Upper lobe of left lung (tissue), 4 donors: Measurements from ENCODE around the gene ESRRG.

ENCODE experiments used
- CTCF ChIP-seq, 6 experiments: fragments of 450-650 bp in 4 of 6; fragments of 200-600 bp in 2 of 6; sonication (generic) in 2 of 6; IDR thresholded peaks; one replicate each; pipeline ENCODE4 v1.5.1; 2016 to 2019; ENCODE audit warnings: antibody characterized with exemption in 6 of 6
- EP300 ChIP-seq, 4 donors: sonication (generic); formaldehyde crosslinking; IDR thresholded peaks; one replicate each; pipeline ENCODE4 v1.5.1; 2017; ENCODE audit warnings: antibody characterized with exemption in 4 of 4, control low read depth in 2 of 4
- POLR2A ChIP-seq, 4 donors: fragments of 450-650 bp; IDR thresholded peaks; one replicate each; pipeline ENCODE4 v1.5.1; 2016 to 2017; ENCODE audit warnings: antibody characterized with exemption in 4 of 4, mild to moderate bottlenecking in 2 of 4
- POLR2AphosphoS5 ChIP-seq, 2 donors: sonication (generic); formaldehyde crosslinking; IDR thresholded peaks; one replicate each; pipeline ENCODE4 v1.5.1; 2017; ENCODE audit warnings: antibody characterized with exemption in 2 of 2

GRCh38 chr1:216475659-216476276 lies 247.5 kb downstream of the ESRRG start:
- TF ChIP-seq CTCF (IDR thresholded peaks at IDR 0.05): no peak
- TF ChIP-seq POLR2A (IDR thresholded peaks at IDR 0.05): no peak
- no peak for TF ChIP-seq EP300 (IDR thresholded peaks at IDR 0.05)
- no peak for TF ChIP-seq POLR2AphosphoS5 (IDR thresholded peaks at IDR 0.05)
